DOHH2 (cell line): ENCODE results near the gene ARID1B.

Source experiments
- H3F3A ChIP-seq: fragments of 200-600 bp; sonication (generic), shearing (Covaris generic); 2 replicates; pipeline ENCODE4 v1.6.0; 2016; ENCODE audit warnings: antibody characterized with exemption, mild to moderate bottlenecking; ENCODE audit not compliant: control insufficient read depth, insufficient read depth
- H3K27ac ChIP-seq: fragments of 200-600 bp; sonication (generic); 2 replicates; pipeline ENCODE4 v1.5.1; 2014; ENCODE audit warnings: low read depth, mild to moderate bottlenecking, low read length, moderate library complexity
- H3K27me3 ChIP-seq: fragments of 200-600 bp; sonication (generic); 2 replicates; pipeline ENCODE4 v1.6.1; 2014; ENCODE audit warnings: mild to moderate bottlenecking, low read length, mixed read lengths; ENCODE audit not compliant: control insufficient read depth
- H3K36me3 ChIP-seq: fragments of 200-600 bp; sonication (generic); 2 replicates; pipeline ENCODE4 v1.6.1; 2014; ENCODE audit warnings: mild to moderate bottlenecking, low read length, moderate library complexity, mixed read lengths; ENCODE audit not compliant: control insufficient read depth
- H3K4me1 ChIP-seq: fragments of 200-600 bp; sonication (generic); 2 replicates; pipeline ENCODE4 v1.6.1; 2014; ENCODE audit warnings: mild to moderate bottlenecking, low read length, mixed read lengths; ENCODE audit not compliant: control insufficient read depth
- H3K4me2 ChIP-seq: fragments of 200-600 bp; sonication (generic); 2 replicates; pipeline ENCODE4 v1.6.0; 2014; ENCODE audit warnings: mild to moderate bottlenecking, low read length, moderate library complexity
- H3K4me3 ChIP-seq: fragments of 200-600 bp; sonication (generic); 2 replicates; pipeline ENCODE4 v1.5.1; 2014; ENCODE audit warnings: mild to moderate bottlenecking, low read length, mixed read lengths
- H3K79me2 ChIP-seq: fragments of 200-600 bp; sonication (generic); 2 replicates; pipeline ENCODE4 v1.6.1; 2014; ENCODE audit warnings: mild to moderate bottlenecking, low read length, mixed read lengths; ENCODE audit not compliant: control insufficient read depth
- H3K9me2 ChIP-seq: fragments of 200-600 bp; sonication (generic); replicated peaks from 2 replicates; pipeline ENCODE4 v1.6.1; 2014; ENCODE audit warnings: mild to moderate bottlenecking, low read length, mixed read lengths; ENCODE audit not compliant: control insufficient read depth
- H3K9me3 ChIP-seq: fragments of 200-600 bp; sonication (generic); 2 replicates; pipeline ENCODE4 v1.6.1; 2014; ENCODE audit warnings: antibody characterized with exemption, low read length, mixed read lengths; ENCODE audit not compliant: control insufficient read depth, insufficient read depth
- H4K20me1 ChIP-seq: fragments of 200-600 bp; sonication (generic); 2 replicates; pipeline ENCODE4 v1.6.0; 2014; ENCODE audit warnings: low read depth, mild to moderate bottlenecking, antibody characterized with exemption, low read length, moderate library complexity; ENCODE audit not compliant: control insufficient read depth, insufficient read depth
- CTCF ChIP-seq: fragments of 200-600 bp; sonication (generic); IDR thresholded peaks from one replicate; pipeline ENCODE4 v1.5.1; 2014; ENCODE audit warnings: antibody characterized with exemption, mild to moderate bottlenecking, low read depth, low read length; ENCODE audit not compliant: poor library complexity, severe bottlenecking
- EZH2phosphoT487 ChIP-seq: fragments of 200-600 bp; sonication (generic); IDR thresholded peaks from 2 replicates; pipeline ENCODE4 v1.6.1; 2017; ENCODE audit warnings: borderline replicate concordance, mild to moderate bottlenecking, antibody characterized with exemption, low read length, moderate library complexity, mixed read lengths

The ARID1B gene

GRCh38 chr6:157169656-157170055, 392.5 kb downstream of the ARID1B start:
- H3K4me2 ChIP-seq, result no peak overlapping the region

GRCh38 chr6:157170535-157170934, 393.4 kb downstream of the ARID1B start:
- no peak overlapping the region for H3K4me2 ChIP-seq
- no peaks in the 10 kb centered on the region for H3K9me2 ChIP-seq
- no peaks in the 10 kb centered on the region for H3K4me1 ChIP-seq
- peaks cover 37% of the 10 kb centered on the region for H3K36me3 ChIP-seq
- no peak overlapping the region for H3K27ac ChIP-seq
- TF ChIP-seq EZH2phosphoT487, result no peak
- TF ChIP-seq CTCF, result no peak
- no peaks in the 10 kb centered on the region for H3K9me3 ChIP-seq
- no peaks in the 10 kb centered on the region for H3F3A ChIP-seq
- no peaks in the 10 kb centered on the region for H4K20me1 ChIP-seq
- H3K27me3 ChIP-seq, result no peaks in the 10 kb centered on the region
- H3K79me2 ChIP-seq, result no peaks in the 10 kb centered on the region
- H3K4me3 ChIP-seq, result no peak overlapping the region

More at GRCh38 chr6:157169656-157170055, 392.5 kb downstream of the ARID1B start:
- Histone ChIP-seq H4K20me1 (no peaks in the 10 kb centered on the region), H3K36me3 (peaks cover 37% of the 10 kb centered on the region), H3K9me2 (no peaks in the 10 kb centered on the region), H3K27ac (no peak overlapping the region), H3F3A (no peaks in the 10 kb centered on the region), H3K4me1 (no peaks in the 10 kb centered on the region), H3K79me2 (no peaks in the 10 kb centered on the region), H3K9me3 (no peaks in the 10 kb centered on the region), H3K4me3 (no peak overlapping the region), H3K27me3 (no peaks in the 10 kb centered on the region)
- TF ChIP-seq EZH2phosphoT487 (no peak), CTCF (no peak)

GRCh38 chr6:157171801-157172200, 394.6 kb downstream of the ARID1B start:
- Histone ChIP-seq H3F3A (no peaks in the 10 kb centered on the region), H3K9me2 (no peaks in the 10 kb centered on the region), H4K20me1 (no peaks in the 10 kb centered on the region), H3K4me3 (no peak overlapping the region), H3K27me3 (no peaks in the 10 kb centered on the region), H3K4me2 (no peak overlapping the region), H3K27ac (no peak overlapping the region), H3K79me2 (no peaks in the 10 kb centered on the region), H3K36me3 (peaks cover 41% of the 10 kb centered on the region), H3K9me3 (no peaks in the 10 kb centered on the region), H3K4me1 (no peaks in the 10 kb centered on the region)
- no peak for TF ChIP-seq EZH2phosphoT487
- TF ChIP-seq CTCF, result no peak

- H3K4me3 ChIP-seq, result no peak overlapping the region
- H3F3A ChIP-seq, result no peaks in the 10 kb centered on the region
- no peaks in the 10 kb centered on the region for H3K4me1 ChIP-seq
- H3K4me2 ChIP-seq, result no peak overlapping the region
- H3K9me2 ChIP-seq, result no peaks in the 10 kb centered on the region
- no peaks in the 10 kb centered on the region for H3K9me3 ChIP-seq
- H3K27me3 ChIP-seq, result no peaks in the 10 kb centered on the region
- H3K27ac ChIP-seq, result no peak overlapping the region
- H3K36me3 ChIP-seq, result peaks cover 38% of the 10 kb centered on the region
- TF ChIP-seq CTCF (no peak), EZH2phosphoT487 (no peak)
- H3K79me2 ChIP-seq, result no peaks in the 10 kb centered on the region
- H4K20me1 ChIP-seq, result no peaks in the 10 kb centered on the region
These were observed 395.1 kb downstream of the ARID1B start for GRCh38 chr6:157172231-157172701.
